Amniotic stem cell (primary cell): ENCODE data around the gene RPS21.

Source experiments
- DNase-seq: peaks from one replicate; lab custom pipeline; 2025; lab: John Stamatoyannopoulos, UW

The RPS21 gene

DNA sequence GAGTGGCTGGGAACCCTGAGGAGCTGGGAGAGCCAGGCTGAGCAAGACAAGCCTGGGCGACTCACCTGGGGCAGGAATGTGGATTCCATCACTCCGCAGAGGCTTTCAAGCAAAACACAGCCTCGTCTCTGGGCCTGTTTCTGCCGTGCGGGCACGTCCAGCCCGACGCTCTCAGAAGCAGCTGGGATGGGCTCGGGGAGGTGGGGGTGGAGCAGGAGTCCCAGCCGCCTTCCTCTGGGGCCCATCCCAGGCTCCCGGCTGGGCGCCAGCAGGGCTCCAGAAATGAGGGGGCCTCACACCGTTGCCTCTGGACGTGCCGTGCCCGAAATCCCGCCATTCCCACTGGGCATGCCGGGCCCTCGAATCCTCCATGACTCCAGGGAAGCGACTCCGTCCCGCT is 8.7 kb upstream of the RPS21 start:
- no peak for DNase-seq

- peak; percentile 56 for DNase-seq
Measured at GRCh38 chr20:62381202-62381797, 5.6 kb upstream of the RPS21 start.

DNA sequence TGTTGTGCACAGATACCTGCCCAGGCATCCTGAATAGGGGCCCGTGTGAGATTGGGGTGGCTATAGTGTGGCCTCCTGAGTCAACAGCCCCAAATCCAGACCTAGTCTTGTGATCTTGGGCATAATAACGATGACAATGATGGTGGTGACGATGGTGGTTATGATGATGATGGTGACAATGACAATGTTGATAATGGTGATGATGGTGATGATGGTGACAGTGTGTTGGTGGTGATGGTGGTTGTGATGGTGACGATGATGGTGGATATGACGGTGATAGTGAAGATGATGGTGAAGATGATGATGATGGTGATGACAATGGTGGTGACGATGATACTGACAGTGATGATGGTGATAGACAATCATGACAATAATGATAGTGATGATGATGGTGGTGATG is 5.1 kb upstream of the RPS21 start:
- no peak for DNase-seq

- peak; percentile 40 for DNase-seq
Measured at GRCh38 chr20:62382306-62383198, 4.4 kb upstream of the RPS21 start.

DNA sequence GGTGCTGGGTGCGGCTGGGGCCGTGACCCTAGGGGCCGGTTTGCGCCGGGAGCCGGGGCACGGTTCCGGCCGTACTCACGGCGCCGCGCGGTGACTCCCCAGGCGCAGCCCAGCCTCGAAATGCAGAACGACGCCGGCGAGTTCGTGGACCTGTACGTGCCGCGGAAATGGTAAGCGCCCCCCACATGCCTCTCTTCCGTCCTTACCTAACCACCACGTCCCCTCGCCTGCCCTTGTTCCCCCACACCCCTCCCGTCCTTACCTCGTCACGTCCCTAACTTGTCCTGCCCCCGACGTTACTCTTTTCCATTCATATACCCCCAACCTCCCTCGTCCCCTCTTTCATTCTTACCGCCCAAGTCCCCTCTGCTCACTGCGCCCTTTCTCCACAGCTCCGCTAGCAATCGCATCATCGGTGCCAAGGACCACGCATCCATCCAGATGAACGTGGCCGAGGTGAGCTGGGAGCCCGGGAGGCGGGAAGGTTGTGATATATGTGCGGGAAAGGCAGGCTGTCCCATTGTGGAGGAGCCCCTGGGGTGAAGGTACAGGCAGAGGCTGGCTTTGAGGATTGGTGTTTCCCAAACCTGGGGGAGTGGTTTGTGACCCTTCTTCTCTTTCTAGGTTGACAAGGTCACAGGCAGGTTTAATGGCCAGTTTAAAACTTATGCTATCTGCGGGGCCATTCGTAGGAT is 463 bp downstream of the RPS21 start:
- no peak for DNase-seq

GRCh38 chr20:62387933-62388635 is 1.2 kb downstream of the RPS21 start:
- DNase-seq: no peak

GRCh38 chr20:62388839-62389600 is 2.1 kb downstream of the RPS21 start:
- no peak for DNase-seq

DNA sequence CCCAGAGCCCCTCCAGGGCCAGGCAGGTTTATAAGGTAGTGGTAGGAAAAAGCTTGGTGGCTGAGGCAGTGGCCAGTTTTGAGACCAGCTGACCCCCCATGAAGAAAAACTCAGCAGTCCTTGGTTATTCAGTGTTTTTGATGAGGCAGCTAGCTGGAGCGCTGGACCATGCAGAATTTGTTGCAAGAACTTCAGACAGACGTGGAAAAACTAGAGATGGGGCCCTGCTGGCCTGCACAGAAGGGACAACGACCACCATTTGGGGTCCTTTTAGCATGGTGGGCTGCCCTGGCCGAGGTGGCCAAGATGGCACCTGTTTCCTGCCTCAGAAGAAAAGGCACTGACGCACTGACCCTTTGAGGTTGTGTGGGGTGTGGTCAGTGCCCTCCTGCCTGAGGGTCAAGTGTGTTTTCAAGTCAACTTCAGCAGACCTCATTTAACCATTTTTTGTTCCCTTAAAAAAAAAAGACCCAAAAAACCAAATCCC is 2.7 kb downstream of the RPS21 start:
- DNase-seq: no peak

GRCh38 chr20:62390317-62391164 is 3.6 kb downstream of the RPS21 start:
- DNase-seq: no peak

GRCh38 chr20:62391165-62392076 is 4.5 kb downstream of the RPS21 start:
- no peak for DNase-seq

- DNase-seq: no peak
Measured at GRCh38 chr20:62392077-62392418, 5.1 kb downstream of the RPS21 start.

- DNase-seq: no peak
Measured at GRCh38 chr20:62392621-62393334, 5.9 kb downstream of the RPS21 start.

GRCh38 chr20:62393335-62393665 is 6.4 kb downstream of the RPS21 start:
- DNase-seq: no peak

GRCh38 chr20:62393830-62394229 is 6.9 kb downstream of the RPS21 start:
- no peak for DNase-seq

DNA sequence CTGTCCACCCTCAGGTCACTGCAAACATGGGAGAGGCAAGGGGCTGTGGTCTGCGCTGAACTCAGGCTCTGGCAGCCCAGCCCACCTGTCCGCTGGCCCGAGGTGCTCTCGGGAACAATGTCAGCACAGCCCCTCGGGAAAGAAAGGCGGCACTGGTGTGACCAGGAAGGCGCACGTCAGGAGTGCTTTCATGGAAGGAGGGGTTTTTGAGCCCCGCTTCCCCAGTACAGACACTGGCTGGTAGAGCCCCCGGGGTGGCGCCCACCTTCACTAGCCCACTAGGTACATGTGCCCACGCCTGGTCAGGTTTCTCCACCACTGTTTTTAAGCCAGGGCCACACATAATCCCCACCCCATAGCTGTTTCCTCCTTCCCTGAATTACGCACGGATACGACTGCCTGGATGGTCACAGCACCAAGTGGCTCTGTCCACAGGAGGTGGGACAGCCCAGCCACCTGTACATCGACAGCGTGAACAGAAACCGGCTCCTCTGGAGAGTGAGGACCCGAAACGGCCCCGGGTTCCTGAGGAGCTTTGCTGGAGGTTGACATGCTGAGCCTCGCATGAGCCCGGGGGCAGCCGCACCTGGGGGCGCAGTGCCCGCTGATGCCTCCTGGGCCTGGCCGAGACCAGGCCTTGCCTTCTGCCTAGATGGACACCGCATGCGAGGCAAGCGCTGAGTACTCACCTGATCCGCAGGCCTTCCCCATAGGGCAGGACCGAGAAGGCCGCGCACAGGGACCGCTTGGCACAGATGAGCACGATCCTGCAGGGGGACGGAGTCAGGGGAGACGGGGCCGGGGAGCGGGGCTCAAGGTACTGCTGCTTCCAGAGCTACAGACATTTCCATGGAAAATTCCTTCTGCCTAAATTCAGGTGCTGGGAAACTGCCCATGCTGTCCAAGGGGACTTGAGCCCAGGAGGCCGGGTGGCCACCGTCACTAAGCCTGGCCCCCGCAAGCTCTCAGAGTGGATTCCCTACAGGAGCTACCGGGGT is 7.6 kb downstream of the RPS21 start:
- DNase-seq: no peak

- no peak for DNase-seq
Measured at GRCh38 chr20:62395311-62396242, 8.7 kb downstream of the RPS21 start.
